Ovary (tissue), 9 donors: ENCODE results near the gene TTLL3. TPM values are rescaled to one million over a fixed set of nuclear protein-coding genes. Genes with fewer than 3 reads are reported as not detected.

ENCODE experiments used
- DNase-seq, 5 donors: peaks; one replicate each; pipeline ENCODE4 v3.0.0-alpha.2; 2019 to 2020
- H3K27ac ChIP-seq, 2 donors: fragments of 200-600 bp; one replicate each; pipeline versions ENCODE4 v1.5.1 to v1.8.0; 2019 to 2022
- H3K27me3 ChIP-seq: fragments of 200-600 bp; one replicate; pipeline ENCODE4 v1.8.0; 2022
- H3K36me3 ChIP-seq: fragments of 200-600 bp; sonication (generic); one replicate; pipeline ENCODE4 v1.5.1; 2019
- H3K4me1 ChIP-seq: one replicate; pipeline ENCODE4 v1.8.1; 2013; ENCODE audit warnings: mild to moderate bottlenecking, moderate library complexity; ENCODE audit not compliant: insufficient read depth
- H3K4me3 ChIP-seq: fragments of 200-600 bp; sonication (generic); one replicate; pipeline ENCODE4 v1.5.1; 2017
- H3K9me3 ChIP-seq, 2 donors: fragments of 200-600 bp in 1 of 2; sonication (generic) in 1 of 2; one replicate each; pipeline versions ENCODE4 v1.5.1 to v1.8.1; 2013 to 2019; ENCODE audit warnings: mild to moderate bottlenecking in 1 of 2, moderate library complexity in 1 of 2
- CTCF ChIP-seq, 3 donors: fragments of 450-650 bp in 2 of 3; fragments of 200-600 bp in 1 of 3; IDR thresholded peaks; one replicate each; pipeline versions ENCODE4 v1.5.1 to v1.8.0; 2016 to 2022; ENCODE audit warnings: antibody characterized with exemption in 3 of 3, mild to moderate bottlenecking in 1 of 3
- EP300 ChIP-seq: sonication (generic); formaldehyde crosslinking; IDR thresholded peaks from one replicate; pipeline ENCODE4 v1.6.1; 2017; ENCODE audit warnings: antibody characterized with exemption
- POLR2A ChIP-seq: fragments of 450-650 bp; IDR thresholded peaks from one replicate; pipeline ENCODE4 v1.6.1; 2017; ENCODE audit warnings: antibody characterized with exemption, mild to moderate bottlenecking, moderate library complexity
- WGBS, 3 donors: extraction: QIAGEN DNeasy Blood & Tissue Kit in 1 of 3; methylation state at CpG; one replicate each; pipeline versions ENCODE4 v1.1.5 to v1.1.7; 2013 to 2017; 5-methylcytosine and 5-hydroxymethylcytosine counted together
- intact Hi-C, 4 donors: fragments of 100-400 bp; cut with DNase I; formaldehyde crosslinking; loops; one replicate each; pipeline versions ENCODE4 v1.11.0 to v1.15.1; 2022 to 2023
- polyA plus RNA-seq, 2 donors: library from polyadenylated mRNA; stranded (reverse); fragments of 200-250 nt in 1 of 2; fragments of 350-450 nt in 1 of 2; fragmentation: Illumina TruSeq in 1 of 2; extraction: RNeasy Lipid Tissue Mini Kit (QIAGEN cat#74804) in 1 of 2; gene quantifications; one replicate each; pipeline ENCODE4 v1.2.3, GENCODE V29; 2013 to 2014
- total RNA-seq, 7 donors: library from RNA; depleted of rRNA in 2 of 7; stranded (reverse); fragments of >200 nt in 2 of 7; fragmentation: NEBNext Ultra II Directional in 3 of 7; extraction: Animal tissue kit (Norgen Biotek cat#: 25700) in 3 of 7; gene quantifications; one replicate each; pipeline versions ENCODE4 v1.1.0 to v1.2.4, GENCODE V29; 2016 to 2023
- donor health status: DM: no; HTN: no; CAD: no; lungs with moderate emphysema.
- donor health status: DM: no; HTN: no; CAD: no.
- donor health status: Bipolar disorder and iron deficiency.
- donor health status: DM: yes; HTN: yes; CAD: no.
- donor health status: DM: no; HTN: no; CAD: no.
- donor health status: DM: yes; HTN: yes; CAD: no.

The TTLL3 gene
- total and polyA plus RNA-seq, 9 donors, result 43.0 to 94.4 (median 62.0) TPM

- H3K9me3 ChIP-seq, result no peaks in the 10 kb centered on the region
- TF ChIP-seq CTCF (IDR thresholded peaks at IDR 0.05) (no peak), POLR2A (no peak), EP300 (no peak)
- no peaks in the 10 kb centered on the region for H3K36me3 ChIP-seq
- H3K4me1 ChIP-seq, result no peaks in the 10 kb centered on the region
- intact Hi-C loops, result no loop called here
- H3K27me3 ChIP-seq, result no peaks in the 10 kb centered on the region
- no peak overlapping the region for H3K27ac ChIP-seq
- WGBS, 3 donors, result 86 to 89% (median 88%) methylated on average over 1 of the region's 1 CpG
- DNase-seq, result no peak
- H3K4me3 ChIP-seq, result no peak overlapping the region
Measured at GRCh38 chr3:9881441-9881840, 71.4 kb downstream of the TTLL3 start.

GRCh38 chr3:9883706-9884554, 73.9 kb downstream of the TTLL3 start:
- Histone ChIP-seq H3K36me3 (no peaks in the 10 kb centered on the region), H3K9me3 (no peaks in the 10 kb centered on the region), H3K27me3 (no peaks in the 10 kb centered on the region), H3K27ac (no peak overlapping the region), H3K4me1 (no peaks in the 10 kb centered on the region), H3K4me3 (no peak overlapping the region)
- intact Hi-C loops, result no loop called here
- no peak for TF ChIP-seq EP300
- no peak for TF ChIP-seq CTCF (IDR thresholded peaks at IDR 0.05)
- TF ChIP-seq POLR2A, result no peak
- DNase-seq, result no peak
- 70 to 74% (median 72%) methylated on average over 7 of the region's 7 CpGs for whole genome bisulfite sequencing, 3 donors

- Histone ChIP-seq H3K4me1 (no peaks in the 10 kb centered on the region), H3K27ac (no peak overlapping the region), H3K27me3 (no peaks in the 10 kb centered on the region), H3K36me3 (no peaks in the 10 kb centered on the region), H3K4me3 (no peak overlapping the region), H3K9me3 (no peaks in the 10 kb centered on the region)
- TF ChIP-seq EP300, result no peak
- no peak for TF ChIP-seq CTCF (IDR thresholded peaks at IDR 0.05)
- no peak for TF ChIP-seq POLR2A
- WGBS, 3 donors, result 66 to 72% (median 66%) methylated on average over 11 of the region's 11 CpGs
- no peak for DNase-seq
- intact Hi-C loops, result no loop called here
Measured at GRCh38 chr3:9884555-9885165, 74.6 kb downstream of the TTLL3 start.

Other genes with a start within 250 kb of the TTLL3 start
- 10 to 100 TPM; 18.0 to 27.2 (median 23.9) TPM for gene MTMR14, start 160.8 kb upstream of the TTLL3 start, total RNA-seq
- 10 to 100 TPM; 22.7 to 29.2 TPM for gene MTMR14, start 160.8 kb upstream of the TTLL3 start, polyA plus RNA-seq
- gene CPNE9, start 106.4 kb upstream of the TTLL3 start, total RNA-seq, result not detected
- gene CPNE9, start 106.4 kb upstream of the TTLL3 start, polyA plus RNA-seq, result under 1 TPM in 1 of 2 donors, not detected in 1; 0.07 TPM
- gene BRPF1, start 78.5 kb upstream of the TTLL3 start, total RNA-seq, result 10 to 100 TPM; 11.7 to 26.4 (median 23.1) TPM
- gene BRPF1, start 78.5 kb upstream of the TTLL3 start, polyA plus RNA-seq, result 10 to 100 TPM in 1 of 2 donors, 1 to 10 TPM in 1; 7.2 to 12.1 TPM
- gene OGG1, start 60.3 kb upstream of the TTLL3 start, total RNA-seq, result 10 to 100 TPM; 16.8 to 54.3 (median 31.5) TPM
- gene OGG1, start 60.3 kb upstream of the TTLL3 start, polyA plus RNA-seq, result 10 to 100 TPM; 28.1 to 28.9 TPM
- 10 to 100 TPM; 38.4 to 67.3 (median 48.4) TPM for gene CAMK1, start 40.3 kb upstream of the TTLL3 start, total RNA-seq
- 10 to 100 TPM; 34.8 to 38.7 TPM for gene CAMK1, start 40.3 kb upstream of the TTLL3 start, polyA plus RNA-seq
- gene TADA3, start 17.8 kb upstream of the TTLL3 start, total RNA-seq, result 10 to 100 TPM; 49.4 to 77.9 (median 67.4) TPM
- gene TADA3, start 17.8 kb upstream of the TTLL3 start, polyA plus RNA-seq, result 10 to 100 TPM; 45.5 to 49.5 TPM
- 100 to 1,000 TPM in 3 of 7 donors, 10 to 100 TPM in 4; 58.3 to 123 (median 85.1) TPM for gene ARPC4, start 17.2 kb upstream of the TTLL3 start, total RNA-seq
- gene ARPC4, start 17.2 kb upstream of the TTLL3 start, polyA plus RNA-seq, result 100 to 1,000 TPM in 1 of 2 donors, 10 to 100 TPM in 1; 75.2 to 189 TPM
- 10 to 100 TPM; 23.3 to 32.2 (median 26.9) TPM for gene RPUSD3, start 33.7 kb downstream of the TTLL3 start, total RNA-seq
- 10 to 100 TPM; 19.4 to 21.5 TPM for gene RPUSD3, start 33.7 kb downstream of the TTLL3 start, polyA plus RNA-seq
- gene CIDEC, start 70.0 kb downstream of the TTLL3 start, total RNA-seq, result 1 to 10 TPM in 2 of 7 donors, under 1 TPM in 1, not detected in 4; 0.23 to 3.0 (median 1.2) TPM
- gene CIDEC, start 70.0 kb downstream of the TTLL3 start, polyA plus RNA-seq, result 1 to 10 TPM in 1 of 2 donors, not detected in 1; 1.4 TPM
- 10 to 100 TPM; 25.7 to 39.9 (median 31.6) TPM for gene JAGN1, start 80.3 kb downstream of the TTLL3 start, total RNA-seq
- 10 to 100 TPM; 36.2 to 54.0 TPM for gene JAGN1, start 80.3 kb downstream of the TTLL3 start, polyA plus RNA-seq
- gene IL17RE, start 92.6 kb downstream of the TTLL3 start, total RNA-seq, result 1 to 10 TPM in 6 of 7 donors, under 1 TPM in 1; 0.48 to 3.6 (median 1.3) TPM
- 1 to 10 TPM; 1.1 to 2.0 TPM for gene IL17RE, start 92.6 kb downstream of the TTLL3 start, polyA plus RNA-seq
- gene IL17RC, start 106.8 kb downstream of the TTLL3 start, total RNA-seq, result 10 to 100 TPM; 24.0 to 46.5 (median 37.4) TPM
- gene IL17RC, start 106.8 kb downstream of the TTLL3 start, polyA plus RNA-seq, result 10 to 100 TPM; 14.2 to 34.1 TPM
- 10 to 100 TPM; 11.2 to 35.2 (median 29.0) TPM for gene CRELD1, start 123.6 kb downstream of the TTLL3 start, total RNA-seq
- gene CRELD1, start 123.6 kb downstream of the TTLL3 start, polyA plus RNA-seq, result 10 to 100 TPM; 18.3 to 31.8 TPM
- gene PRRT3, start 142.1 kb downstream of the TTLL3 start, total RNA-seq, result 1 to 10 TPM; 1.4 to 6.0 (median 2.6) TPM
- gene PRRT3, start 142.1 kb downstream of the TTLL3 start, polyA plus RNA-seq, result 1 to 10 TPM; 1.0 TPM
- gene EMC3, start 176.6 kb downstream of the TTLL3 start, total RNA-seq, result 10 to 100 TPM; 21.3 to 45.2 (median 28.4) TPM
- 100 to 1,000 TPM in 1 of 2 donors, 10 to 100 TPM in 1; 46.0 to 108 TPM for gene EMC3, start 176.6 kb downstream of the TTLL3 start, polyA plus RNA-seq
- gene FANCD2, start 216.2 kb downstream of the TTLL3 start, total RNA-seq, result 1 to 10 TPM; 2.0 to 4.1 (median 3.4) TPM
- gene FANCD2, start 216.2 kb downstream of the TTLL3 start, polyA plus RNA-seq, result 1 to 10 TPM; 2.4 to 4.3 TPM